Body of pancreas (tissue), 4 donors: Measurements from ENCODE around the gene KIAA0586.
A peak's percentile ranks its signal among the peaks of the same experiment; 100 is the strongest.

Experiments
- CTCF ChIP-seq, 7 experiments: fragments of 450-650 bp in 4 of 7; fragments of 200-600 bp in 3 of 7; sonication (generic) in 3 of 7; IDR thresholded peaks; one replicate each; pipeline ENCODE4 v1.5.1; 2016 to 2019; ENCODE audit warnings: antibody characterized with exemption in 7 of 7
- POLR2A ChIP-seq, 3 donors: fragments of 450-650 bp; IDR thresholded peaks; one replicate each; pipeline ENCODE4 v1.6.1; 2016; ENCODE audit warnings: antibody characterized with exemption in 3 of 3, mild to moderate bottlenecking in 2 of 3

GRCh38 chr14:58427281-58428117 is at the start of gene KIAA0586, which contains the start of gene TIMM9:
- TF ChIP-seq CTCF (IDR thresholded peaks at IDR 0.05) (no peak), POLR2A (IDR thresholded peaks at IDR 0.05) (peak in 2 of 3 donors; percentile 83 to 88)
